ENCODE measurements around the gene ZNF518B.
"Not testable (repeated sequence)": the region's sequence is repeated elsewhere in the genome, so short reads cannot be mapped to it uniquely, and the experiment has no call there.

Gene ZNF518B

GRCh38 chr4:10448991-10449390 lies 8.2 kb downstream of the ZNF518B start:
- H3K36me3 ChIP-seq = peaks cover 42% of the 10 kb centered on the region
- peaks cover 5% of the 10 kb centered on the region for H3K9me3 ChIP-seq

GRCh38 chr4:10442976-10443375 lies 14.2 kb downstream of the ZNF518B start:
- no peaks in the 10 kb centered on the region for H3K4me1 ChIP-seq (ENCODE audit: control insufficient read depth in 1 of 2, insufficient read depth in 1 of 2, low read depth in 1 of 2, low read length in 1 of 2)
- no peaks in the 10 kb centered on the region for H3K27me3 ChIP-seq
- peaks cover 15% of the 10 kb centered on the region for H3K36me3 ChIP-seq
- no peak overlapping the region for H3K27ac ChIP-seq
- peaks cover 7% of the 10 kb centered on the region for H3K9me3 ChIP-seq
- no peak overlapping the region for H3K4me3 ChIP-seq (ENCODE audit: low read depth in 1 of 2, low read length in 1 of 2)
- TF ChIP-seq CTCF (IDR thresholded peaks at IDR 0.05) = no peak

More at GRCh38 chr4:10448991-10449390, 8.2 kb downstream of the ZNF518B start:
- Histone ChIP-seq H3K27ac (no peak overlapping the region), H3K4me3 (ENCODE audit: low read depth in 1 of 2, low read length in 1 of 2) (no peak overlapping the region), H3K4me1 (ENCODE audit: control insufficient read depth in 1 of 2, insufficient read depth in 1 of 2, low read depth in 1 of 2, low read length in 1 of 2) (no peaks in the 10 kb centered on the region), H3K27me3 (no peaks in the 10 kb centered on the region)
- no peak for TF ChIP-seq CTCF (IDR thresholded peaks at IDR 0.05)

- TF ChIP-seq CTCF (IDR thresholded peaks at IDR 0.05) = no peak
- peaks cover 15% of the 10 kb centered on the region for H3K36me3 ChIP-seq
Observed at GRCh38 chr4:10441512-10441911, 15.7 kb downstream of the ZNF518B start.

GRCh38 chr4:10438924-10439323 lies 18.3 kb downstream of the ZNF518B start:
- H3K9me3 ChIP-seq = peaks cover 1% of the 10 kb centered on the region
- no peaks in the 10 kb centered on the region for H3K4me1 ChIP-seq (ENCODE audit: control insufficient read depth in 1 of 2, insufficient read depth in 1 of 2, low read depth in 1 of 2, low read length in 1 of 2)
- no peak for TF ChIP-seq CTCF (IDR thresholded peaks at IDR 0.05)
- no peaks in the 10 kb centered on the region for H3K36me3 ChIP-seq
- H3K4me3 ChIP-seq (ENCODE audit: low read depth in 1 of 2, low read length in 1 of 2) = no peak overlapping the region
- no peaks in the 10 kb centered on the region for H3K27me3 ChIP-seq
- no peak overlapping the region for H3K27ac ChIP-seq

More at GRCh38 chr4:10441512-10441911, 15.7 kb downstream of the ZNF518B start:
- Histone ChIP-seq H3K4me1 (ENCODE audit: control insufficient read depth in 1 of 2, insufficient read depth in 1 of 2, low read depth in 1 of 2, low read length in 1 of 2) (no peaks in the 10 kb centered on the region), H3K27me3 (no peaks in the 10 kb centered on the region), H3K4me3 (ENCODE audit: low read depth in 1 of 2, low read length in 1 of 2) (no peak overlapping the region), H3K9me3 (peaks cover 7% of the 10 kb centered on the region), H3K27ac (no peak overlapping the region)

- no peak for TF ChIP-seq CTCF (IDR thresholded peaks at IDR 0.05)
- Histone ChIP-seq H3K36me3 (no peaks in the 10 kb centered on the region), H3K4me3 (ENCODE audit: low read depth in 1 of 2, low read length in 1 of 2) (no peak overlapping the region), H3K27ac (no peak overlapping the region), H3K27me3 (no peaks in the 10 kb centered on the region), H3K4me1 (ENCODE audit: control insufficient read depth in 1 of 2, insufficient read depth in 1 of 2, low read depth in 1 of 2, low read length in 1 of 2) (no peaks in the 10 kb centered on the region), H3K9me3 (no peaks in the 10 kb centered on the region)
Observed at GRCh38 chr4:10437735-10438134, 19.5 kb downstream of the ZNF518B start.

- not testable (repeated sequence) for H3K36me3 ChIP-seq; H3K4me3 ChIP-seq (ENCODE audit: low read depth in 1 of 2, low read length in 1 of 2); H3K27ac ChIP-seq; H3K4me1 ChIP-seq (ENCODE audit: control insufficient read depth in 1 of 2, insufficient read depth in 1 of 2, low read depth in 1 of 2, low read length in 1 of 2); H3K9me3 ChIP-seq; H3K27me3 ChIP-seq
Observed at GRCh38 chr4:10427680-10428079, 29.5 kb downstream of the ZNF518B start.

Measured in neutrophil (primary cell).